Keratinocyte (primary cell): ENCODE results near the gene FAM193B.

Experiments
- EZH2 ChIP-seq: IDR thresholded peaks from one replicate; pipeline ENCODE4 v1.6.1; 2012; ENCODE audit warnings: inconsistent platforms, mild to moderate bottlenecking, low read length, moderate library complexity
- TF ChIP-seq, protein P1 (sequence below), 3 experiments: IDR thresholded peaks in 1 of 3; conservative IDR thresholded peaks in 1 of 3; optimal IDR thresholded peaks in 1 of 3; 2 replicates in 2 of 3; 3 replicates in 1 of 3; pipeline versions ENCODE3 to v1.5.1; 2011; ENCODE audit warnings: low read length in 3 of 3, mild to moderate bottlenecking in 3 of 3, moderate library complexity in 2 of 3, control low read depth in 1 of 3, inconsistent platforms in 1 of 3; ENCODE audit not compliant: insufficient read depth in 2 of 3; ENCODE audit errors: extremely low read depth in 1 of 3

GRCh38 chr5:177487975-177488374 is 66.4 kb downstream of the FAM193B start:
- TF ChIP-seq, protein P1, sequence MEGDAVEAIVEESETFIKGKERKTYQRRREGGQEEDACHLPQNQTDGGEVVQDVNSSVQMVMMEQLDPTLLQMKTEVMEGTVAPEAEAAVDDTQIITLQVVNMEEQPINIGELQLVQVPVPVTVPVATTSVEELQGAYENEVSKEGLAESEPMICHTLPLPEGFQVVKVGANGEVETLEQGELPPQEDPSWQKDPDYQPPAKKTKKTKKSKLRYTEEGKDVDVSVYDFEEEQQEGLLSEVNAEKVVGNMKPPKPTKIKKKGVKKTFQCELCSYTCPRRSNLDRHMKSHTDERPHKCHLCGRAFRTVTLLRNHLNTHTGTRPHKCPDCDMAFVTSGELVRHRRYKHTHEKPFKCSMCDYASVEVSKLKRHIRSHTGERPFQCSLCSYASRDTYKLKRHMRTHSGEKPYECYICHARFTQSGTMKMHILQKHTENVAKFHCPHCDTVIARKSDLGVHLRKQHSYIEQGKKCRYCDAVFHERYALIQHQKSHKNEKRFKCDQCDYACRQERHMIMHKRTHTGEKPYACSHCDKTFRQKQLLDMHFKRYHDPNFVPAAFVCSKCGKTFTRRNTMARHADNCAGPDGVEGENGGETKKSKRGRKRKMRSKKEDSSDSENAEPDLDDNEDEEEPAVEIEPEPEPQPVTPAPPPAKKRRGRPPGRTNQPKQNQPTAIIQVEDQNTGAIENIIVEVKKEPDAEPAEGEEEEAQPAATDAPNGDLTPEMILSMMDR (optimal IDR thresholded peaks at IDR 0.05 in 1 of 3, IDR thresholded peaks at IDR 0.05 in 1 of 3, conservative IDR thresholded peaks at IDR 0.05 in 1 of 3; ENCODE audit: extremely low read depth in 1 of 3, insufficient read depth in 2 of 3, low read length in 3 of 3), result no peak
- no peak for TF ChIP-seq EZH2
